CD4-positive, alpha-beta T cell treated with Interleukin-10 for 1 hour (primary cell): ENCODE measurements around the gene TMEM270.
"Not testable (repeated sequence)": the region's sequence is repeated elsewhere in the genome, so short reads cannot be mapped to it uniquely, and the experiment has no call there.

Experiments used
- DNase-seq: peaks from one replicate; pipeline ENCODE4 v3.0.0-alpha.2; 2020

Gene TMEM270

GRCh38 chr7:73833251-73833919 is 27.6 kb upstream of the TMEM270 start:
- DNase-seq: no peak

GRCh38 chr7:73834626-73835191 is 26.2 kb upstream of the TMEM270 start:
- no peak for DNase-seq

- not testable (repeated sequence) for DNase-seq
These were observed 23.8 kb upstream of the TMEM270 start for GRCh38 chr7:73837167-73837566.

GRCh38 chr7:73838642-73839041 is 22.3 kb upstream of the TMEM270 start:
- DNase-seq: no peak

GRCh38 chr7:73839290-73839689 is 21.7 kb upstream of the TMEM270 start:
- no peak for DNase-seq

GRCh38 chr7:73839743-73840714 is 20.9 kb upstream of the TMEM270 start:
- DNase-seq: no peak

- DNase-seq: no peak
These were observed 20.1 kb upstream of the TMEM270 start for GRCh38 chr7:73840715-73841379.

- DNase-seq: no peak
These were observed 19.3 kb upstream of the TMEM270 start for GRCh38 chr7:73841689-73842066.

- peak; percentile 92 for DNase-seq
These were observed 18.6 kb upstream of the TMEM270 start, which contains the start of gene METTL27 for GRCh38 chr7:73842067-73842976. Gene METTL27, minus strand, starts transcription at chr7:73842516. Its CDS starts 376 bp downstream, at chr7:73842140.

- DNase-seq: no peak
These were observed 16.8 kb upstream of the TMEM270 start for GRCh38 chr7:73844131-73844547.

GRCh38 chr7:73844848-73845460 is 16.0 kb upstream of the TMEM270 start:
- no peak for DNase-seq

GRCh38 chr7:73845701-73846195 is 15.2 kb upstream of the TMEM270 start:
- not testable (repeated sequence) for DNase-seq

GRCh38 chr7:73847941-73848723 is 12.8 kb upstream of the TMEM270 start:
- DNase-seq: no peak

GRCh38 chr7:73850781-73851207 is 10.2 kb upstream of the TMEM270 start:
- no peak for DNase-seq

- DNase-seq: peak; percentile 23
These were observed 9.3 kb upstream of the TMEM270 start for GRCh38 chr7:73851410-73852338.

- no peak for DNase-seq
These were observed 8.5 kb upstream of the TMEM270 start for GRCh38 chr7:73852500-73852899.

GRCh38 chr7:73856941-73857340 is 4.0 kb upstream of the TMEM270 start:
- DNase-seq: no peak

- no peak for DNase-seq
These were observed 2.2 kb upstream of the TMEM270 start for GRCh38 chr7:73858807-73859206.

- DNase-seq: no peak
These were observed 346 bp downstream of the TMEM270 start for GRCh38 chr7:73861305-73861704.
